Measurements from ENCODE around the gene CLOCK.

- TF ChIP-seq POLR2A (IDR thresholded peaks at IDR 0.05; ENCODE audit: low read depth, low read length) (no peak), POLR2AphosphoS5 (IDR thresholded peaks at IDR 0.05; ENCODE audit: low read depth, low read length) (no peak), TAF1 (IDR thresholded peaks at IDR 0.05; ENCODE audit: borderline replicate concordance, low read depth, low read length) (no peak)
These were observed 3.2 kb upstream of the CLOCK start for GRCh38 chr4:55549888-55550287.
